Activated CD8-positive, alpha-beta memory T cell treated with anti-CD3 and anti-CD28 coated beads for 48 hours (primary cell): ENCODE results near the gene RAF1.
A peak's percentile ranks its signal among the peaks of the same experiment; 100 is the strongest.
"Not testable (repeated sequence)": the region's sequence is repeated elsewhere in the genome, so short reads cannot be mapped to it uniquely, and the experiment has no call there.

Source experiments
- DNase-seq, 3 experiments: peaks; one replicate each; pipeline ENCODE4 v3.0.0-alpha.2; 2020; ENCODE audit warnings: low read depth in 2 of 3, low spot score in 2 of 3

RAF1 gene

DNA sequence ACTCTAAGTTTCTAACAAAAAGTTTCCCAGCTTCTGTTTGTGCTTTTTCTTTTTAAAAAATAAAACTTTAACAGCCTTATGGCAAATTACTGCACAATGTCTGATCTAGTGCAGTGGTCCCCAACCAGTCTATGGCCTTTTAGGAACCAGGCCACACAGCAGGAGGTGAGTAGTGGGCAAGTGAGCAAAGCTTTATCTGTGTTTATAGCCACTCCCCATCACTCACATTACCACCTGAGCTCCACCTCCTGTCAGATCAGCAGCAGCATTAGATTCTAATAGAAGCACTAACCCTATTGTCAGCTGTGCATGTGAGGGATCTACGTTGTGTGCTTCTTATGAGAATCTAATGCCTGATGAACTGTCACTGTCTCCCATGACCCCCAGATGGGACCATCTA is 101.5 kb downstream of the RAF1 start:
- DNase-seq, result no peak

DNA sequence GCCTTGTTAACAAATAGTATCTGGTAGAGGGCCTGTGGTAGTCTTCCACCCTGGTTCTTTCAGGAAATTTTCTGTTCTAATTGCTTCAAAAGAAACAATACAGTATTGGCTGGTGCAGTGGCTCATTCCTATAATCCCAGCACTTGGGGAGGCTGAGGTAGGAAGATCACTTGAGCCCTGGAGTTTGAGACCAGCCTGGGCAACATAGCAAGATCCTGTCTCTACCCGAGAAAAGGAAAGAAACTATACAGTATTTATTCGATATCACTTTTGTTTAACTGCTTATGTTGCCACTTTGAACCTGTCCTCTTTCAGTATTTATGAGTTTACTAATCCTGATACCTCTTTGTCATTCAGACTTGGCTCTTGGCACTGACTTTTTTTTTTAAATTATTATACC is 102.5 kb downstream of the RAF1 start:
- DNase-seq, result no peak

DNA sequence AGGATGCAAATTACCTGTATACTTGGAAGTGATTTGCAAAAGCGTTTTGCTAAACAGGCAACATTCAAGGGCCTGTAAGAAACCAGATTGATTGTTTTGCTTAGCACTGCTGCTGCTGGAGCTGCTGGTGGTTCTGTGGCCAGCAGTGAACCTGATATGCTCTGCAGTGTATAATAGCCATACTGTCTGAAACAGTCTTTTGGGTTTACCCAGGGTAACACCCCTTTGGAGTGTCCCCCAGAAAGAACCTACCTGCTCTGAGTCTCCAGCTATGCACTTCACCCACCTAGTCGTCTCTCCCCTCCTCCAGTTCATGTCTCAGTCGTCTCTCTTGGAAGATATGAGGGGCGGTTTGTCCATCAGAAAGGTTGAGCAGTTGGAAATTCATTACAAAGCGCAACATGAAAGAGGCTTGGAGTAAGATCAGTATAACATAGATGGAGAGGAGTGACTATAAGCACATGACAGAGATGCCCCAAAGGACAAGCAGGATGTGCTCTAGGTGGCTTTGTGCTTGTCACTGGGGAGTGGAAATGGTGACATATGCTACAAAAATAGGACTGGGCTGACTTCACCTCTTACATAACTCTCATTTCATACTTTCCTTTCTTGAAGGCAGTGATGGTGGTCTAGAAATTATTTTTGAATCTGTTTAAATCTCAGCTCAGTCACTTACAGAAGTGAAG is 103.3 kb downstream of the RAF1 start:
- DNase-seq, result no peak

DNA sequence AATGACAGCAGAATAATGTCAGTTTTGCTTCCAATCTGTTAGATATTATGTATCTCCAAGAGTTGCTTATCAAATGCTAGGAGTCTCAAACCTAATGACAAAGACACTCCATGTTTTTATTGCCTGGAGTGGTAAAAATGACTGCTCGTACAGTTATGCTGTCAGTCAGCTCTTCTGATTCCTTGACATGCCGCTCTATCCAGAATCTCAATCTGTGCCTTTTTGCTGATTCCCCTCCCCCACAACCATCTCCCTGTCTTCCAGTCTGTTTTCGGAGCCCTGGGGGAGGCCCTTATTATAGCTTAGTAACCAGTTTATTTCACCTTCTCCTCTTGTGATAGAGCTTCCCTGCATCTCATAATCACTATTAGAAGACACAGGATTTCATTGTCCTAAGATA is 104.4 kb downstream of the RAF1 start:
- DNase-seq, result no peak

GRCh38 chr3:12558706-12559105 is 105.2 kb downstream of the RAF1 start:
- no peak for DNase-seq

DNA sequence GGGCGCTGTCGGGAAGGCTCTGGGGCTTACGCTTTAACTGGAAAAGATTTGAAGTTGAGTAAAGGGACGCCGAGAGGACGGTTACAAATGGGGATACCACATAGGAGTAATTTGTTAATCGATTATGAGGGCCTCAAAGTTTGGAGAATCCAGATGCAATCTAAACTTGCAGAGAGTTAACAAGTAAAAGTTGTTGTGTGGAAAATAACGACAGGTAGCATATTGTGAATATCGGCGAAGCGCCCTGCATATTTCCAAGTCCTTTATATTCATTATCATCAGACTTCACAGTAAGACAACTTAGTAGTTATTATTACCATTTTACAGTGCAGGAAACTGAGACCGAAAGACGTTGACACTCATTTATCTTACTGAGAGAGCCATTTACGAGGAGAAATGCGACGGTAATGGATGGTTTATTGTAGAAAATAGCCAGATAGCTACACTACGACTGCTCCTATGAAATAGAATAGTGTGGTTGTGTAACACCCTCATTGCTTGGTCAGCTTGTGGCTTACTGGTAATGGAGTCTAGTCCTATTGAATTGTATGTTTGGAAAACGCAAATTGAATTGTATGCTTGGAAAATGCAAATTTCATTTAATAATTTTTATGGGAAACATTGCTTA is 106.3 kb downstream of the RAF1 start:
- no peak for DNase-seq

DNA sequence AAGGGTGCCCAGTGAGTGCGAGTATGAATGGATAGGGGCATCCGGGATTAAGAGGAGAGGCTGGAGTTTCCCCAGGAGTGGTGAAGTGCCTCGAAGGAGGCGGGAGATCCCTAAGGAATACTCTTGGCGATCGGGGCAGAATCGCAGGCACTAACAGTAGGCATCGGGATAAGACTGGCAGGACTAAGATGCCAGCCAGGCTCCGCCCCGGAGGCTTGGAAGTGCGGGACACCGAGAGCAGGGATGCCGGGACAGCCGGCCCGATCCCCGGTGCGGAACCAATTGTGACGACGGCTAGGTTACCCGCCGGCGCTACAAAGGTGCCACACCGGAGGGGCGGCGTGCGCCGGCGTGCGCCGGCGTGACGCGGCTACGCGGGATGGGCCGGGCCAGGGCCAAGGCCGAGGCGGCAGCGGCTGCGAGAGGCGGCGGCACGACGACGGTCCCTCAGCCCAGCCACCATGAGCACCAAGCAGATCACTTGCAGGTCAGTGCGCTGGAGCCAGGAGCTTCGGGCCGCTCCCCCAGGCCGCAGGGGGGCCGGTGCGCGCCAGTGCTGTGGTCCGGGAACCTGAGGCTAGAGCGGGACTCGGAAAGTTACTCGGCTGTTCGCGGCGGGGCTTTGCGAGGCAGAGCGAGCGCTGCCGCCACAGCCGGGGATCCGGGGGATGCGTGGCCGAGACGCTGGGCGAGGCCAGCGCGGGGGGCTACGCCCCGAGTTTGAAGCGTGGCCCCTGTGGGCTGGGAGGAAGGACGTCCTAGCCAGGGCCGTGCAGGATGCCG is 107.0 kb downstream of the RAF1 start, which contains the start of gene MKRN2:
Gene MKRN2, plus strand, starts transcription at position 398 of the 783 bp plus-strand sequence. Its CDS starts 64 bp downstream, at position 462.
- DNase-seq, result peak; percentile 75 to 83 (median 80)

DNA sequence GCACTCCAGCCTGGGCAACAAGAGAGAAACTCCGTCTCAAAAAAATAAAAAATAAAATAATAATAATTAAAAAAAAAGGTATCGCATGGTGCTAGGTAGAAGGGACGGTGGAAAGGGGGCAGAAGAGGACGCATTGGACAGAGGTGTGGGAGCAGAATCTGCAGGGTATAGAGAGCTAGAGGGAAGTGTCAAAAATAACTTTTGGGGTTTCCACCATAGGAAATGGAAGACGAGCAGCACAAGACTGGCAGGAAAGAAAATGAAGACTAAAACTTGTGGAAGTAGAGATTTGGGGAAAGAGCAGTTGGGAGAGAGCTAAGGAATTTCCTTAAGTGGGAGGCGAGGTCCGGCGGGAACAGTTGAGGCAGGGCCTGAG is 107.6 kb downstream of the RAF1 start:
- DNase-seq, result no peak

- no peak for DNase-seq
Observed at GRCh38 chr3:12553921-12554391, 110.0 kb downstream of the RAF1 start.

- no peak for DNase-seq
Observed at GRCh38 chr3:12549971-12550760, 113.8 kb downstream of the RAF1 start.

DNA sequence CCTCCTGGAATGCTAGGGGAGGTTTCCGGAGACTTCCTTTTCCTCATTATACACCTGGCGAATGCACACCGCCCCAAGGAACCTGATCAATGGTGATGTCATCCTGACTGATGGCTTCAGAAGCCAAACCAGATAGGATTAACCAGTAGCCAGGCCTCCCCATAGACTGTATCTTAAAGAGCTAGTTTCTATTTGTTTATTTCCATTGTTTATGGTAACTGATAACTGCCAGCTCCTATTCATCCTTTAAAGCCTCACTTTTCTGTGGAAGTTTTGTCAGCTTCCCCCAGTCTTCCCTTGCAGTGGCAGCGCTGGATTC is 118.5 kb downstream of the RAF1 start, which contains the start of gene MKRN2OS:
Gene MKRN2OS, minus strand, starts transcription at position 27 of the 319 bp plus-strand sequence. CDS start 35 bp downstream, outside the sequence.
- no peak for DNase-seq

GRCh38 chr3:12544652-12545472 is 119.1 kb downstream of the RAF1 start:
- no peak for DNase-seq

DNA sequence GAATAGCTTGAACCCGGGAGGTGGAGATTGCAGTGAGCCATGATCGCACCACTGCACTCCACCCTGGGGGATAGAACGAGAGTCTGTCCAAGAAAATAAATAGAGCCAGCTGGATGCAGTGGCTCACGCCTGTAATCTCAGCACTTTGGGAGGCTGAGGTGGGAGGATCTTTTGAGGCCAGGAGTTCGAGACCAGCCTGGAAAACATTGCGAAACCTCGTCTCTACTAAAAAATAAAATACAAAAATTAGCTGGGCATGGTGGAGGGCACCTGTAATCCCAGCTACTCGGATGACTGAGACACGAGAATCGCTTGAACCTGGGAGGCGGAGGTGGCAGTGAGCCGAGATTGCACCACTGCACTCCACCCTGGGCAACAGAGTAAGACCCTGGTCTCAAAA is 120.4 kb downstream of the RAF1 start:
- not testable (repeated sequence) for DNase-seq

- no peak for DNase-seq
Observed at GRCh38 chr3:12541625-12542024, 122.3 kb downstream of the RAF1 start.

DNA sequence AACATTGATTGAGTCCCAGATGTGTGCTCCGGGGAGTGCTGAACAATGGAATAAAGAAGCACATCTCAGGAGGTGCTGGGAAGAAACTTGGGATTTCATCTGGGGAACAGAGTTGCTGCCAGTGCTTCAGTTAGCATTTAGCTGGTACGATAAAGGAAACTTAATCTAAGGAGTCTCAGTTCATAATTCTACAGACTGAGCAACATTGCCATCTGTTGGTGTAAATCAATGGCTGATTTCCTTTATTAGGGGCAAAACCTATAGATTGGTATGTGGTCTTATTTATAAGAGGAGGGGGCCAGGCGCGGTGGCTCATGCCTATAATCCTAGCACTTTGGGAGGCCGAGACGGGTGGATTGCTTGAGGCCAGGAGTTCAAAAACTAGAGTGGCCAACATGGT is 127.5 kb downstream of the RAF1 start:
- DNase-seq, result no peak
